BJ (cell line): ENCODE measurements around the gene HERC3. TPM values are rescaled to one million over a fixed set of nuclear protein-coding genes. Genes with fewer than 3 reads are reported as not detected.

Experiments
- CTCF ChIA-PET: fragments of 350-600 bp; formaldehyde crosslinking; extraction: SDS; loops from one replicate; lab custom pipeline; 2021; ENCODE audit warnings: antibody characterized with exemption, inconsistent platforms; lab: Yijun Ruan, JAX
- POLR2A ChIA-PET: fragments of 300-600 bp; sonication (Branson Sonifier 250); formaldehyde crosslinking; extraction: SDS; loops from one replicate; lab custom pipeline; 2021; ENCODE audit warnings: antibody characterized with exemption; lab: Charles Lee
- DNase-seq: peaks from one replicate; pipeline ENCODE4 v3.0.0-alpha.2; 2011; ENCODE audit warnings: low read depth
- H3K27me3 ChIP-seq: 2 replicates; pipeline ENCODE4 v1.6.0; 2011; ENCODE audit warnings: low read length; ENCODE audit not compliant: control insufficient read depth, insufficient read depth
- H3K36me3 ChIP-seq: 2 replicates; pipeline ENCODE4 v1.5.1; 2011; ENCODE audit warnings: low read length; ENCODE audit not compliant: control insufficient read depth, insufficient read depth
- H3K4me3 ChIP-seq: 2 replicates; pipeline ENCODE4 v1.5.1; 2011; ENCODE audit warnings: low read depth, mild to moderate bottlenecking, control low read depth, low read length
- polyA plus RNA-seq: library from polyadenylated mRNA; depleted of rRNA; stranded (reverse); fragments of >200 nt; gene quantifications from 2 replicates; pipeline ENCODE4 v1.2.3, GENCODE V29; 2011
- TF ChIP-seq, protein P1 (sequence below): IDR thresholded peaks from 2 replicates; pipeline ENCODE4 v1.5.1; 2011; ENCODE audit warnings: low read depth, mild to moderate bottlenecking, control low read depth, inconsistent platforms, low read length, moderate library complexity; ENCODE audit not compliant: insufficient read depth

The HERC3 gene
- polyA plus RNA-seq, 1 experiment = 13.0 TPM

DNA sequence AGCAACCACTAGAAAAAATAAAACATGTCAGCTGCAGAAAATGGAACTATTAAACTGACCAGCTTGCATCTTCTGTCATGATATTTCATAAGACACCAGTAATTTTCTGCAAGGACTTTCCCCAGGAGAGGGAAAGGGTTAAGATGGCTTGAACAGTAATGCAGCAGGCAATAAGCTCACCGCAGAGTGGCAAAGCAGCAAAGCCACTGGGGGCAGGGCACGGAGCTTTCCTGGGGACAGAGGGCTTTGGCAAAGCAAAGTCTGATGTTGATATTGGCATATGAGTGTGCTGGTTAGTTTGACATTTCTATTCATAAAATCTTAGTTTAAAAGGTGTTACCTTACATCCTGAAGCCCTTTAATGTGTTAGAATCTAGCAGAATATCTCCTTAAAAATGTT lies 160.5 kb downstream of the HERC3 start:
- ChIA-PET CTCF (no interaction called here), POLR2A (no interaction called here)

DNA sequence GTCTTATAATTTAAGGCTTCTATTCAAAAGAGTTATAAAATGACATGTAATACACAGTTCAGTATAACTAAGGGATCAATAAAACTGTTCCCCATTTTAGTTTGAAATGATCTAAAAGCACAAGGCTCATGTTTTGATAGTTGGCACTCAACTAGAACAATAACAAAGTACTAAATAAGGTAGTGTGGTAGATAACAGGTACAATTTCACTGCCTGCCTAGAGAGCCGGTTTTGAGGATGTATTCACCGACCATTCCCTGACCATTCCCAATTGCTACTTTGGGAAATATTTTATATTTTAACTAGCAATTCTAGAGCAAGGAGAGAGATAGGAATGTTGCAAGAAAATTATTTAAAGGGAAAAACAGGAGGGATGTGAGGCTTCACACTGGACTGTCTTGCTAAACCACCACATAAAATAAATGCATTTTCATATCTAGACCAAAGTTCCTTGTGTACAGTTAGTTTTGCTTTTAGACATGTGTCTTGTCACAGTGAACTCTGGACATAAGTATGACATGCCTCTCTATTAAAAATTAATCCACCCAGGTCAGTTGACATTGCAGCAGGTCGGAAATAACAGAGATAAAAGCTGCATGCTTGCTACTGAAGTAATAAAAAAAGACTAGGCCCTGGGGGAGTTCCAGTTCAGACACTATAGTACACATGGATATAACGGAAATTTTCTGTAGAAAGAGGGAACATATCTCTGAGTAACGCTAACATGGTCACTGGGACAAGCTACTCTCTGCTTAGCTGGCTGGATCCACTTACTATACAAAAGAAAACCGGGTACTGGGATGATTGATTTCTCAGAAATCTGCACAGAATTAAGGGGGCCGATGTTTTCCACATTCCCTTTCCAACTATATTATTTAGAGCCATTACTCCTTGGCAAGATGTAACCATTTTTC lies 161.6 kb downstream of the HERC3 start:
- ChIA-PET CTCF (interaction anchor here (0.9 kb wide), 1 partner anchor 362 kb away, joined by 3 read pairs; no protein-coding TSS in a partner anchor), POLR2A (no interaction called here)
- Histone ChIP-seq H3K36me3 (peaks cover 6% of the 10 kb centered on the region), H3K4me3 (no peak overlapping the region), H3K27me3 (no peaks in the 10 kb centered on the region)
- TF ChIP-seq, protein P1, sequence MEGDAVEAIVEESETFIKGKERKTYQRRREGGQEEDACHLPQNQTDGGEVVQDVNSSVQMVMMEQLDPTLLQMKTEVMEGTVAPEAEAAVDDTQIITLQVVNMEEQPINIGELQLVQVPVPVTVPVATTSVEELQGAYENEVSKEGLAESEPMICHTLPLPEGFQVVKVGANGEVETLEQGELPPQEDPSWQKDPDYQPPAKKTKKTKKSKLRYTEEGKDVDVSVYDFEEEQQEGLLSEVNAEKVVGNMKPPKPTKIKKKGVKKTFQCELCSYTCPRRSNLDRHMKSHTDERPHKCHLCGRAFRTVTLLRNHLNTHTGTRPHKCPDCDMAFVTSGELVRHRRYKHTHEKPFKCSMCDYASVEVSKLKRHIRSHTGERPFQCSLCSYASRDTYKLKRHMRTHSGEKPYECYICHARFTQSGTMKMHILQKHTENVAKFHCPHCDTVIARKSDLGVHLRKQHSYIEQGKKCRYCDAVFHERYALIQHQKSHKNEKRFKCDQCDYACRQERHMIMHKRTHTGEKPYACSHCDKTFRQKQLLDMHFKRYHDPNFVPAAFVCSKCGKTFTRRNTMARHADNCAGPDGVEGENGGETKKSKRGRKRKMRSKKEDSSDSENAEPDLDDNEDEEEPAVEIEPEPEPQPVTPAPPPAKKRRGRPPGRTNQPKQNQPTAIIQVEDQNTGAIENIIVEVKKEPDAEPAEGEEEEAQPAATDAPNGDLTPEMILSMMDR = no peak
- DNase-seq = no peak

More for the DNA sequence above, 160.5 kb downstream of the HERC3 start:
- no peak for DNase-seq
- TF ChIP-seq, protein P1 = no peak
- Histone ChIP-seq H3K27me3 (no peaks in the 10 kb centered on the region), H3K4me3 (no peak overlapping the region), H3K36me3 (peaks cover 12% of the 10 kb centered on the region)

DNA sequence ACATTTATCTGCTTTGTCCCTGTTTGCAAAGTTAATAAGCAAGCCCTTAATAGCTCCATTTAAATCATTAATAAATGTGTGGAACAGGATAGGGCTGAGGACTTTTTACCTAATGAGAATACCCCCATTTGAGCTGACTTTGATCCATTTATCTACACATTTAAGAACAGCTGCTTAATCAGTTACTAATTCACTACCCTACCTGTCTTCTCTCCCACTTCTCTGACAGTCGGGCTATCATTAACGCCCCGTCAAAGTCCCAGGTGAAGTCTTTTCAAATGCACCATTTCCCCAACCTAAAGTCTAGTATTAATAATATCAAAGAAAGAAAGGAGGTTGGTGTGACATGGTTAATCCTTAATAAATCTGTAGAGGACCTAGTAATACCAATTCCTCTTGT lies 162.5 kb downstream of the HERC3 start:
- ChIA-PET CTCF (interaction anchor here (0.9 kb wide), 1 partner anchor 361 kb away, joined by 3 read pairs; no protein-coding TSS in a partner anchor), POLR2A (no interaction called here)

DNA sequence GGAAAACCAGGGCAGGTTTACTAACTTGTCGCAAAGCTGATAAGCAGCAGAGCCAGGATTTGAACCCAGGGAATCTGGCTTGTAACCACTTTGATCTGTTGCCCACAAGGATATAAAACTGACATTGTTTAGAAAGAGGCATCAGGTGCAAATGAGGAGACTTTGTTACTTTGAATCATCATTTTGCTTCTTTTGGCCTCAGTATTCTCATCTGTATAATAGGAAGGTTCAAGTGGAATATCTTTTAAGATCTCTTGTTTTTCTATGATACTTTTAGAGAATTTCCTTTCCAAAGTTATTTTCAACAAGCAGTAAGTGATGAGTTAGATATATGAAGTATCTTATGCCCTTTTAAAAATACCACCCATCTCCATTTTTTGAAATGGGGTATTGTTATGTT lies 163.2 kb downstream of the HERC3 start:
- CTCF ChIA-PET = interaction anchor here (0.5 to 1.2 kb wide), 2 partner anchors 18 to 41 kb away, joined by 3 read pairs; no protein-coding TSS in a partner anchor
- POLR2A ChIA-PET = no interaction called here
- Histone ChIP-seq H3K36me3 (0 out of 2 replicates have a peak, but pooled peaks cover 1% of the 10 kb centered on the region), H3K27me3 (no peaks in the 10 kb centered on the region), H3K4me3 (no peak overlapping the region)
- DNase-seq = no peak
- TF ChIP-seq, protein P1 = no peak

More for the DNA sequence above, 162.5 kb downstream of the HERC3 start:
- DNase-seq = no peak
- H3K4me3 ChIP-seq = no peak overlapping the region
- TF ChIP-seq, protein P1 = no peak
- H3K36me3 ChIP-seq = peaks cover 4% of the 10 kb centered on the region
- no peaks in the 10 kb centered on the region for H3K27me3 ChIP-seq

DNA sequence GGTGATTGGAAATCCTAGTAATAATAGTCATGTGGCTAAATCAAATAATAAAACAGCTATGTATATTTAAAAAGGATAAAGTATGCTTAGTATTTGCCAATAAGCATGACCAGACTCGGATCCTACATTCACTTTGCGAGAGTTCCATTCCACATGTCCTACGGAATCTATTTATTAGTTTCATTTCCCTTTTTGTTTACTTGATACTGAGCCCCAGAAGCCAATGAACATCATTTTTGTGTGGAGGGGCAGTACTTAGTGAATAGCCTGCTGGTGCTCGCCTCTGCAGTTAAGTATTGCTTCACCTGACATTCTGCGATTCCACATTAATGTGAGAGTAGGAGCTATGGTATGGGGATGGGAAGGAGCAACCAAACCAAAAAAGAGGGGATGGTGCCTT lies 163.9 kb downstream of the HERC3 start:
- TF ChIP-seq, protein P1 = no peak
- DNase-seq = no peak
- CTCF ChIA-PET = interaction anchor here (1.2 to 1.6 kb wide), 2 partner anchors 9 to 19 kb away, joined by 3 to 6 read pairs; no protein-coding TSS in a partner anchor
- no peaks in the 10 kb centered on the region for H3K27me3 ChIP-seq
- POLR2A ChIA-PET = no interaction called here
- no peak overlapping the region for H3K4me3 ChIP-seq
- H3K36me3 ChIP-seq = no peaks in the 10 kb centered on the region
